ENCODE measurements around the gene TP53. TPM values are rescaled to one million over a fixed set of nuclear protein-coding genes. Genes with fewer than 3 reads are reported as not detected.

The TP53 gene
- total and polyA plus RNA-seq, 10 of the 15 experiments (the other 5 are each of a cell fraction or from before 2014, with no cell fraction given) = 35.6 to 162 (median 75.9) TPM

- TF ChIP-seq, protein P1, sequence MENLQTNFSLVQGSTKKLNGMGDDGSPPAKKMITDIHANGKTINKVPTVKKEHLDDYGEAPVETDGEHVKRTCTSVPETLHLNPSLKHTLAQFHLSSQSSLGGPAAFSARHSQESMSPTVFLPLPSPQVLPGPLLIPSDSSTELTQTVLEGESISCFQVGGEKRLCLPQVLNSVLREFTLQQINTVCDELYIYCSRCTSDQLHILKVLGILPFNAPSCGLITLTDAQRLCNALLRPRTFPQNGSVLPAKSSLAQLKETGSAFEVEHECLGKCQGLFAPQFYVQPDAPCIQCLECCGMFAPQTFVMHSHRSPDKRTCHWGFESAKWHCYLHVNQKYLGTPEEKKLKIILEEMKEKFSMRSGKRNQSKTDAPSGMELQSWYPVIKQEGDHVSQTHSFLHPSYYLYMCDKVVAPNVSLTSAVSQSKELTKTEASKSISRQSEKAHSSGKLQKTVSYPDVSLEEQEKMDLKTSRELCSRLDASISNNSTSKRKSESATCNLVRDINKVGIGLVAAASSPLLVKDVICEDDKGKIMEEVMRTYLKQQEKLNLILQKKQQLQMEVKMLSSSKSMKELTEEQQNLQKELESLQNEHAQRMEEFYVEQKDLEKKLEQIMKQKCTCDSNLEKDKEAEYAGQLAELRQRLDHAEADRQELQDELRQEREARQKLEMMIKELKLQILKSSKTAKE (IDR thresholded peaks at IDR 0.05; ENCODE audit: low read depth, poor library complexity, severe bottlenecking) = no peak
- TF ChIP-seq, protein P2, sequence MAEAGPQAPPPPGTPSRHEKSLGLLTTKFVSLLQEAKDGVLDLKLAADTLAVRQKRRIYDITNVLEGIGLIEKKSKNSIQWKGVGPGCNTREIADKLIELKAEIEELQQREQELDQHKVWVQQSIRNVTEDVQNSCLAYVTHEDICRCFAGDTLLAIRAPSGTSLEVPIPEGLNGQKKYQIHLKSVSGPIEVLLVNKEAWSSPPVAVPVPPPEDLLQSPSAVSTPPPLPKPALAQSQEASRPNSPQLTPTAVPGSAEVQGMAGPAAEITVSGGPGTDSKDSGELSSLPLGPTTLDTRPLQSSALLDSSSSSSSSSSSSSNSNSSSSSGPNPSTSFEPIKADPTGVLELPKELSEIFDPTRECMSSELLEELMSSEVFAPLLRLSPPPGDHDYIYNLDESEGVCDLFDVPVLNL (IDR thresholded peaks at IDR 0.05; ENCODE audit: low read depth, low read length) = peak; percentile 63; the same call in 1 of the 2 replicates
- TF ChIP-seq HDAC2 (IDR thresholded peaks at IDR 0.05) (no peak), ZBTB40 (IDR thresholded peaks at IDR 0.05; ENCODE audit: borderline replicate concordance) (peak; percentile 82), EP300 (IDR thresholded peaks at IDR 0.05; ENCODE audit: borderline replicate concordance in 1 of 2, control insufficient read depth in 1 of 2, low read depth in 2 of 2, low read length in 2 of 2) (no peak), PML (IDR thresholded peaks at IDR 0.05; ENCODE audit: low read length) (no peak; the same call in 1 of the 2 replicates), RAD51 (IDR thresholded peaks at IDR 0.05) (no peak), CHD1 (IDR thresholded peaks at IDR 0.05; ENCODE audit: low read depth, low read length) (no peak), MTA3 (IDR thresholded peaks at IDR 0.05; ENCODE audit: borderline replicate concordance, low read length) (0 out of 2 replicates have a peak, but pooled peaks have one; percentile 10), RCOR1 (conservative IDR thresholded peaks at IDR 0.05; ENCODE audit: low read depth, low read length) (no peak), TCF12 (IDR thresholded peaks at IDR 0.05; ENCODE audit: low read depth, low read length) (0 out of 2 replicates have a peak, but pooled peaks have one; percentile 26), MYB (IDR thresholded peaks at IDR 0.05; ENCODE audit: borderline replicate concordance, low read depth, low read length) (no peak), TBL1XR1 (IDR thresholded peaks at IDR 0.05; ENCODE audit: low read depth, low read length) (no peak), NFXL1 (IDR thresholded peaks at IDR 0.05; ENCODE audit: borderline replicate concordance) (no peak), USF1 (IDR thresholded peaks at IDR 0.05; ENCODE audit: borderline replicate concordance, extremely low read length, insufficient read depth, low read depth, low read length) (no peak), ZNF24 (IDR thresholded peaks at IDR 0.05) (no peak), POLR2AphosphoS5 (IDR thresholded peaks at IDR 0.05; ENCODE audit: low read length) (peak; percentile 74), MAX (IDR thresholded peaks at IDR 0.05; ENCODE audit: low read depth, low read length) (no peak), CBX3 (IDR thresholded peaks at IDR 0.05; ENCODE audit: borderline replicate concordance, low read depth) (no peak)
- TF ChIP-seq, protein P3, sequence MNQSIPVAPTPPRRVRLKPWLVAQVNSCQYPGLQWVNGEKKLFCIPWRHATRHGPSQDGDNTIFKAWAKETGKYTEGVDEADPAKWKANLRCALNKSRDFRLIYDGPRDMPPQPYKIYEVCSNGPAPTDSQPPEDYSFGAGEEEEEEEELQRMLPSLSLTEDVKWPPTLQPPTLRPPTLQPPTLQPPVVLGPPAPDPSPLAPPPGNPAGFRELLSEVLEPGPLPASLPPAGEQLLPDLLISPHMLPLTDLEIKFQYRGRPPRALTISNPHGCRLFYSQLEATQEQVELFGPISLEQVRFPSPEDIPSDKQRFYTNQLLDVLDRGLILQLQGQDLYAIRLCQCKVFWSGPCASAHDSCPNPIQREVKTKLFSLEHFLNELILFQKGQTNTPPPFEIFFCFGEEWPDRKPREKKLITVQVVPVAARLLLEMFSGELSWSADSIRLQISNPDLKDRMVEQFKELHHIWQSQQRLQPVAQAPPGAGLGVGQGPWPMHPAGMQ (IDR thresholded peaks at IDR 0.05; ENCODE audit: borderline replicate concordance) = no peak
Observed at GRCh38 chr17:7685533-7686221, 1.6 kb downstream of the TP53 start (continued).

All from GM12878 (cell line).